ENCODE results near the gene CFAP77. TPM values are rescaled to one million over a fixed set of nuclear protein-coding genes. Genes with fewer than 3 reads are reported as not detected.

CFAP77 gene
- total RNA-seq, 1 donor from 2014 or later, result 2.0 TPM

DNA sequence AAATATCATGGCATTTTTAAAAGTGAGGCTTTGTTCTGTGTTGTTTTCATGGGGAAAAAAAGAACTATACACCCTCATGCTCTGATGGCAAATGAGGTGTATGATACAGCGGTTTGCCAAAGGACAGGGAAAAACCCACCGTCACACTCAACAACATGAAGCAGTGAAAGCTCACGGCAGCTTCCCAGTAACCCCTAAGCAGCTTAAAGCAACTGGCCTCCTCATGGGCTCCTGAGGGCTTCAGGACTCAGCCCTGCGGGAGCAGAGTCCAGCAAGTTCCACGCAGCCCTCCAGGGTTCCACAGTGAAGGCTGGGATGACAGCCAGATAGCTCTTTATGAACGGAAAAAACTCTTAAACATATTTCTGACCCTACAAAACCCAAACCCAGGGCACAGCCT lies 185.3 kb downstream of the CFAP77 start:
- DNase-seq, result no peak
- intact Hi-C loops (cut with DNase I), result no loop called here
- no peak for ATAC-seq (ENCODE audit: poor library complexity)

DNA sequence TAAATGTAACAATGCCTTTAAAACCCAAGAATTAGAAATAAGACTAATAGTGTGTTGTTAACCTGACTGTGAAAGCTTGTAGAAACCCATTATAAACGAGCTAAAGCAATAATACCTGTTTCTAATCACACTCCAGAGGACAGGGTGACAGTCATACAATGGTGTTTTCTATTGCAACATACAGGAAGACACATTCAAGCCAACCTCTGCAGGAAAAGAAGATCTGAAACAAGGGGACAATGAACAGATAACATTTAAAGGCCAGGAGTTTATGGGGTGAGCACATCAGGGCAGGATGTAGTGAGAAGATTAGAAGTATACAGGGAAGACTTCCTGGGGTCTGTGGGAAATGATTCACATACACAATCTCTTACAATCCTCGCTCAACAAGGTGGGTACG lies 186.2 kb downstream of the CFAP77 start:
- no peak for ATAC-seq (ENCODE audit: poor library complexity)
- intact Hi-C loops (cut with DNase I), result no loop called here
- DNase-seq, result no peak

DNA sequence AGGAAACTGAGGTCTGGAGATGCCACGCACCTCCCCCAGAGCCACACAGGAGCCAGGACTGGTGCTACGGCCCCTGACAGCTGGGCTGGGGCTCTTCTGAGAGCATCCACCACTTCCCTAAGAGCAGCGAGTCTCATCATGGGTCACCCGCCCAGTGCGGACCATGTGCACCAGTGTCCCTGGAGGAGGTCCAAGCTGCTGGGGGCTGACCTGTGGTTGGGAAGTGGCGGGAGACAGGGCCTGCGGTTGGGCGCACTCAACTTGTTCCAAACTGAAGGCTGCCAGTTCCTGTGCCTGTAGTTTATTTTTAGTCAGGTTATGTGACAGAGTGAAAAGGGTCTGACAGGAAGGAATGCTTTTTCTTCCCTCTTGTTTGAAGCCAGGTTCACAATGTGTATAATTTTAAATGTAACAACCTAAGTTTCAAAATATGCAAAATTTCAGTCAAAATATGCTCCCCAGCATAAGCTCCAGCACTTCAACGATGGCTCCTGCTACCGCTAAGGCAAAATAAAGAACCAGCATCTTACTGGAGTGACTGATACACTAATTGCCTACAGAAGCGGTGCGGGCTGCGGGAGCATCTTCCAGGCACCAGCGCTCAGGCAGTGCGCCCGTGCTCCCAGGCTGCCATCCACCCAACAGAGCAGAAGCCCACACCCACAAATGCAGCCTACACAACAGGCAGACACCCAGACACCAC lies 187.2 kb downstream of the CFAP77 start:
- peak; percentile 92 for ATAC-seq (ENCODE audit: poor library complexity)
- intact Hi-C loops (cut with DNase I), result no loop called here

DNA sequence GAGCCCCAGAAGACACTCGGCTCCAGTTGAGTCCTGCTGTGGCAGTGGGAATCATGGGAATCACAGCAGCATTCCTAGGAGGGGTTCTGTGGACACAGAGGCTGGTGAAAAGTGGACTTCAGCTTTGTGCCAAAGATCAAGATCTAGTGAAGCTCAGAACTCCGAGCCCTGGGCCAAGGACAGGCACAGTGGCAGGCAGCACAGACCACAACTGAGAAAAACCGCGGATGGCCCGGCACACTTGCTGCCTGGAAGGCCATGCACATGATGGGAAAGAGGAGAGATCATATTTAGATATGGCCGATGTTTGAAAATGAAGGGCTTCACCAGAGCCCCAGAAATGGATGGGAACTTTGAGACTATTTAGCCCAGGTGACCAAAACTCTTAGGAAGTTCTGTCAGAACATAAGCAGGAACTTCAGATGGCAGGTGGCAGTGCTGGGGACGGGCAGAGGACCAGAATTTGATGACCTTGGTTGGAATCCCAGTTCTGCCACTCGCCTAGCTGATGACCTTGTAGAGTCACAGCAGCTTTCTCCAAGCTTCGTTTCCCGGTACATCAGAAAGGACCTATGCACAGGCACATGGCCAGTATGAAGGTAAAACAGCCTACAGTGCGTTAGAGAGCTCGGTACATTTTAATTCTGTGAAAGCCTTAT lies 190.4 kb downstream of the CFAP77 start:
- DNase-seq (no peak), ATAC-seq (ENCODE audit: poor library complexity) (peak; percentile 64)
- intact Hi-C loops (cut with DNase I), result no loop called here

More for the DNA sequence above, 187.2 kb downstream of the CFAP77 start:
- peak; percentile 85 for DNase-seq

GRCh38 chr9:132602207-132602606 lies 192.2 kb downstream of the CFAP77 start:
- DNase-seq, result no peak
- no peak for ATAC-seq (ENCODE audit: poor library complexity)
- intact Hi-C loops (cut with DNase I), result no loop called here

DNA sequence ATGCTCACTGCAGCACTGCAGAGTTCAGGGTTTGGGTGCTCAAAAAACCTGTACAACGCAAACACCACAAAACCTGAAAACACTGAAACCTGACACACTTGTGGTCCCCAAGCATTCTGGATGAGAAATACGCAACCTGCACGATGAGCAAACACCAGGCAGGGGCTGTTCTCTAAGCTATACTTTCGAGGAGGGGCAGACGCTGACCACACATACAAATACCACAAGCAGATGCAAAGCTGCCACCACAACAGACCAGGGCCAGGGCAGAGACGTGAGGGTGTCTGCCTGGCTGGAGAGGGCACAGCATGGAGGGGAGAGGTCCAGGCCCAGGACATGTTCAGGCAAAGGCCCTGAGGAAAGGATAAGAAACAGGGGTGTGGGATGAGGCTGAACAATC lies 195.4 kb downstream of the CFAP77 start:
- intact Hi-C loops (cut with DNase I), result no loop called here
- ATAC-seq (ENCODE audit: poor library complexity) (no peak), DNase-seq (no peak)

- ATAC-seq (ENCODE audit: poor library complexity) (no peak), DNase-seq (no peak)
- intact Hi-C loops (cut with DNase I), result no loop called here
Observed at GRCh38 chr9:132606066-132606465, 196.1 kb downstream of the CFAP77 start.

DNA sequence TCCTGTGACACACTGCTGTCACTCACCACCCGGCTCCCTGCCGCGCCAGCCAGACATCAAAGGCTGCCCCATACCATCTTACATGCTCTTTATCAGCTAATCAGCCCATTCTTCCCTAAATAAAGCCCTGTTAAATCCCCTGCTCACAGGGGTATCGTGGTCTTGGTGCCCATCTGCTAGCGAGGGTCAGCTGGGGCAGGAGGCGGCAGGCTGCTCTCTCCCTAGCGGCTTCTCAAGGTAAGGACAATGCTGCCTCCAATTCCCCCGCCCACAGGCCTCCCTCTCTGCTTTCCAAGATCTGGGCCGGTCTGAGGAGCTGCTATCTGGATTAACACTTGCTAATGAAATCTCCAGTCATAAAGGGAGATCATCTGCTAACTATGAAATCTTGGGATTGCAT lies 199.2 kb downstream of the CFAP77 start:
- DNase-seq (no peak), ATAC-seq (ENCODE audit: poor library complexity) (no peak)
- intact Hi-C loops (cut with DNase I), result no loop called here

- ATAC-seq (ENCODE audit: poor library complexity) (no peak), DNase-seq (no peak)
- intact Hi-C loops (cut with DNase I), result no loop called here
Observed at GRCh38 chr9:132609829-132610228, 199.8 kb downstream of the CFAP77 start.

DNA sequence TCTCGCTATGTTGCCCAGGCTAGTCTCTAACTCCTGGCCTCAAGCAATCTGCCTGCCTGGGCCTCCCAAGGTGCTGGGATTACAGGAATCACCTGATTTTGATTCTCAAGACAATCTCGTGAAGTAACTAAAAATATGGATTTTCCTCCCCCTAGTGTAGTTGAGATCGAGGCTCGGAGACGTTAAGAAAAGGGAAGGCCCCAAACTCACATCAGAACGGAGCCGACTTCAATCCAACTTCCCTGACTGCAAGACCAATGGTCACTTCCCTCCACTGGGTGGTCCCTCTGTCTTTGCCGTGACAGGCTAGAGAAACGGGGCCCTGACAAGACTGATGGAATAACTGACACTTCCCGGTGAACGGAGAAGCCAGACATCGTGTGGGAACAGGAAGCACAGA lies 200.7 kb downstream of the CFAP77 start:
- ATAC-seq (ENCODE audit: poor library complexity), result no peak
- intact Hi-C loops (cut with DNase I), result no loop called here
- no peak for DNase-seq

- DNase-seq, result no peak
- no peak for ATAC-seq (ENCODE audit: poor library complexity)
- intact Hi-C loops (cut with DNase I), result no loop called here
Observed at GRCh38 chr9:132614324-132614723, 204.3 kb downstream of the CFAP77 start.

GRCh38 chr9:132615774-132616173 lies 205.8 kb downstream of the CFAP77 start:
- intact Hi-C loops (cut with DNase I), result no loop called here
- DNase-seq (no peak), ATAC-seq (ENCODE audit: poor library complexity) (no peak)

GRCh38 chr9:132616725-132617124 lies 206.7 kb downstream of the CFAP77 start:
- no peak for ATAC-seq (ENCODE audit: poor library complexity)
- no peak for DNase-seq
- intact Hi-C loops (cut with DNase I), result no loop called here

DNA sequence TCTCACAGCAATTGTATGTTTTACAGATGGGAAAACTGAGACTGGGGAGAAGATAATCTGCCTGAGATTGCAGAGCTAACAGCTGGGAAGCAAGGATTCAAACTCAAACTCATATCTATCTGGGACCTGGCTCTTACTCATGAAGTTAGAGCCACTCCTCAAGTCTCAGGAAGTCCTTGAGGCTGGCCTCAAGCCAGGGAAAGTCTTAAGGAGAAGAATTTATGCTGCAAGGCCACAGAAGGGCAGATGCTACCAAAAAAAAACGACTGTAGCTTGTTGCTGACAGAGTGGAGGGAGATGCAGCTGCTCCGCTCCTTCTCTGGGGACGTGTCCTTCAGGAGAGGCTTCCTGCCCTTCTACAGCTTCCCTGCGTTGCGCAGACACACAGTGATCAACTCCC lies 212.1 kb downstream of the CFAP77 start:
- intact Hi-C loops (cut with DNase I), result no loop called here
- DNase-seq, result no peak
- ATAC-seq (ENCODE audit: poor library complexity), result no peak

Other genes with a start within 250 kb of the CFAP77 start
- 1.8 TPM for gene NTNG2, start 248.2 kb upstream of the CFAP77 start, total RNA-seq
- 19.7 TPM for gene SETX, start 55.2 kb upstream of the CFAP77 start, total RNA-seq
- gene TTF1, start 3.4 kb upstream of the CFAP77 start, total RNA-seq, result 17.4 TPM
- not detected for gene BARHL1, start 172.4 kb downstream of the CFAP77 start, total RNA-seq

All from Right ventricle myocardium superior (tissue), 1 donor.